CD4-positive, alpha-beta T cell treated with Interleukin-17A for 1 hour (primary cell): ENCODE measurements around the gene CLPSL2.

Experiments
- DNase-seq: peaks from one replicate; pipeline ENCODE4 v3.0.0-alpha.2; 2020

CLPSL2 gene

GRCh38 chr6:35788423-35788982 is 12.1 kb downstream of the CLPSL2 start:
- DNase-seq, result no peak

DNA sequence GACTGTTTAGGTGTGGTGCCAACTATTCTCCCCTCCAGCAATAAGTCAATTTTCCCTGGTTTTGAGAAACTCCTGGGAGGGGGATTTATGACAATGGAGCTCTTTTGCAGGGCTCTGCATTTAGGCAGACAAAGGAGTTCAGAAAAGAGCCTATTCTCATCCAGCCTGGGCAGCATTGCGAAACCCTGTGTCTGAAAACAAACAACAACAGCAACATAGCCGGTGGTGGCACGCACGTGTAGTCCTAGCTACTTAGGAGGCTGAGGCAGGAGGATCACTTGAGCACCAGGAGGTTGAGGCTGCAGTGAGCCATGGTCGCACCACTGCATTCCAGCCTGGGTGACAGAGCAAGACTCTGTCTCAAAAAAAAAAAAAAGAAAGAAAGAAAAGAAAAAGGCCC is 14.3 kb downstream of the CLPSL2 start:
- no peak for DNase-seq

GRCh38 chr6:35794536-35795452 is 18.4 kb downstream of the CLPSL2 start:
- DNase-seq, result no peak

- DNase-seq, result no peak
Measured at GRCh38 chr6:35795453-35796071, 19.2 kb downstream of the CLPSL2 start.

GRCh38 chr6:35796236-35796635 is 19.8 kb downstream of the CLPSL2 start:
- DNase-seq, result no peak

- DNase-seq, result no peak
Measured at GRCh38 chr6:35797837-35798526, 21.6 kb downstream of the CLPSL2 start.

DNA sequence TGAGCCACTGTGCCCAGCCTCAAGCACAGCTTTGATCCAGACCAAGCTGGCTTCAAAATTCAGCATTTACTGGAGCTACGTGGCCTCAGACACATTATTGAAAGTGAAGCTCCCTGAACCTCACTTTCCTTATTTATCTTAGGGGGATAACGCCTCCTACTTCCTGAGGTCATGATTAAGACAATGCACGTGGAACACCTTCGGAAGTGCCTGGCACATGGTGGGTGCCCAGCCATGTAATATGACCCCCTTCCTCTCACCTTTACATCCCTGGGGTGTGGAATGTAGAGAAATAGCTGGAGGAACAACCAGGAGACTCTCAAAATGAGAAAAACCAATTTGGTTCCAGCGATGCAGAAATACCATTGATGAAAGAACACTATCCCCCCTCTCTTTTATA is 22.3 kb downstream of the CLPSL2 start:
- DNase-seq, result no peak

DNA sequence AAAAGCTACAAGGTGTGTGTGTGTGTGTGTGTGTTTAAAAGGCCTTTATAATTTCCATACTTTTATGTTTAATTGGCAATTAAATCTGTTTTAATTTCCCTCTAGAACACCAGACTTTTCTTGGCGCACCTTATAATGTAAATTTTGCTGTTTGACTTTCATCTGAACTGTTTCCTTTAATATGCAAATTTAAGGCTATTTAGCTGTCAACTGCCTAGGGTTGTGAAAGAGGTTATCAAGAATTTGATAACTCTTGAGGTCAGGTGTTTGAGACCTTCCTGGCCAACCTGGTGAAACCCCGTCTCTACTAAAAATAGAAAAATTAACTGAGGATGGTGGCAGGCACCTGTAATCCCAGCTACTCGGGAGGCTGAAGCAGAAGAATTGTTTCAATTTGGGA is 24.8 kb downstream of the CLPSL2 start:
- no peak for DNase-seq

- peak; percentile 18 for DNase-seq
Measured at GRCh38 chr6:35804996-35805736, 28.8 kb downstream of the CLPSL2 start, which contains the start of gene LHFPL5. Gene LHFPL5, plus strand, starts transcription at chr6:35805352. Its CDS starts 319 bp downstream, at chr6:35805671.

GRCh38 chr6:35808688-35809087 is 32.3 kb downstream of the CLPSL2 start:
- no peak for DNase-seq

- no peak for DNase-seq
Measured at GRCh38 chr6:35809809-35810208, 33.4 kb downstream of the CLPSL2 start.

GRCh38 chr6:35810971-35811698 is 34.7 kb downstream of the CLPSL2 start:
- DNase-seq, result no peak

DNA sequence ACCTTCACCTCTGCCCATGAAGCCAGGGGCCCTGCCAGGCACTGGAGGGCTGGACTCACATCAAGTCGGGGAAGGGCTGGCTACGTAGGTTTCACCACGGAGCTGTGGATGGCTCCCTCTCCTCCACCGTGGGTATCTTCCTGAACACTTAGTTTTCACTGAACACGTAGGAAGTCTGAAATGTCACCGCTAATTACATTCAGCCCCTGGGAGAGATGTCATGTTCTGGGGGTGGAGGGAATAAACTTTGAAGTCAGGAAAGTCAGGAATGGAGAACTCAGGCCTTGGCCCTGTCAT is 35.2 kb downstream of the CLPSL2 start:
- DNase-seq, result no peak

DNA sequence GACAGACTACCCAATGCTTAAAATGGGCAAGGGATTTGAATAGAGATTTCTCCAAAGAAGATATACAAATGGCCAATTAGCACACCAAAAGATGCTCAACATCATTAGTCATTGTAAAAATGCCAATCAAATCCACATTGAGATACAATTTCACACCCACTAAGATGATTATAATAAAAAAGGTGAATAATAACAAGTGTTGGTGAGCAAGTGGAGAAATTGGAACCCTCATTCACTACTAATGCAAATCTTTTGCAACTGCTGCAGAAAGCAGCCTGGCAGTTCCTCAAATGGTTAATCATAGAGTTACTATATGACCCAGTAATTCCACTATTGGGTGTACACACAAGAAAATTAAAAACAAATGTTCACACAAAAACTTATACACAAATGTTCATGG is 41.1 kb downstream of the CLPSL2 start:
- no peak for DNase-seq

DNA sequence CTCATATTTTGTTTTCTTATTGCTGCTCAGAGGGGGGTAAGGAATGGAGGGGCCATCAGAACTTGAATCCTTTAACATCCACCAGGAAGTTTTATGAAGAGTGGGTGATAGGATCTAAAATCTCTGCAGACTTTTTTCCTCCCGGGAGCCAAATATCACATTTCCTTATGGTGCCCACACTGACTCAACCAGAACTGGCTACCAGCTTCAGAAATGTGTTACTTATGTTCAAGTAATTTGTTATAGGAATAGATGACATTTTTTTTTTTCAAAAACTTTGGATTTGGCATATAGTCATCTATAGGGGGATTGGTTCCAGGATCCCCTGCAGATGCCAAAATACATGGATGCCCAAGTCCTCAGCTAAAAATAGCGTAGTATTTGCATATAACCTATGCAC is 47.2 kb downstream of the CLPSL2 start:
- DNase-seq, result no peak

DNA sequence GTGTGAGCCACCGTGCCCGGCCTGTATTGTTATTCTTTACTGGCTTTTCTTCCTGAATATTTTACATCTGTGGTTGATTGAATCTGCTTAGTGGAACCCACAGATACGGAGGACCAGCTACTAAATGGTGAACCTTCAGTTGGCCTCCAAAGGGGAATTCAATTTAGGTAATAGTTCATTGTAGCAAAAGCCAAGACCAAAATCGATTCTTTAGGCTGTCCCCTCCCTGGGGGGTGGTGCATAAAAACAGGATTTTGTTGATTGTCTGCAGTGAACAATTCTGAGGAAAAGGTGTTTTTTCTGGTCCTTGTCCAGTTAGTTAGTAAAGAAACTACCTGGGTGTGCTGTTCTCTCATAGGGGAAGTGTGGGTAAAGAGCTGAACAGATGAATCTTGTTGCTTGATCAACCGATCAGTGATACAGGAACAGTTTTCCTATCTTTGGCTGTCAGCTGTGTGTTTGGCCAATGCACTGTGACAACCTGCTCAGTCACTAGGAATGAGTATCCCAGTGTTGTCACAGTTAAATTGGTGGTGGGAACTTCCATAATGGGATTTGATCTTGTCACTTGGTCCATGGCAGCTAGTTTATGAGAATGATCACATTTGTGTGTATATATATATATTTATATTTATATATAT is 48.3 kb downstream of the CLPSL2 start:
- no peak for DNase-seq
